SK-N-MC (cell line): ENCODE results near the gene BABAM2.
"Not testable (repeated sequence)": the region's sequence is repeated elsewhere in the genome, so short reads cannot be mapped to it uniquely, and the experiment has no call there.

ENCODE experiments used
- DNase-seq: peaks from one replicate; pipeline ENCODE4 v3.0.0-alpha.2; 2011; ENCODE audit warnings: low read depth, low spot score
- H3K27ac ChIP-seq: fragments of 200-600 bp; sonication (generic); 2 replicates; pipeline ENCODE4 v1.5.1; 2016; ENCODE audit warnings: mixed run types
- H3K36me3 ChIP-seq: fragments of 200-600 bp; sonication (generic); 2 replicates; pipeline ENCODE4 v1.6.1; 2017; ENCODE audit warnings: antibody characterized with exemption, low read length, mixed read lengths; ENCODE audit not compliant: insufficient read depth
- H3K4me3 ChIP-seq: fragments of 200-600 bp; sonication (generic); 2 replicates; pipeline ENCODE4 v1.5.1; 2016
- H3K9ac ChIP-seq: fragments of 200-600 bp; sonication (generic); 2 replicates; pipeline ENCODE4 v1.8.0; 2017; ENCODE audit warnings: mixed run types, mixed read lengths; ENCODE audit not compliant: insufficient read length
- H3K9me3 ChIP-seq: fragments of 200-600 bp; sonication (generic); 2 replicates; pipeline ENCODE4 v1.6.1; 2017; ENCODE audit warnings: low read depth, mild to moderate bottlenecking, antibody characterized with exemption, low read length, moderate library complexity, mixed read lengths
- EZH2 ChIP-seq: fragments of 200-600 bp; sonication (generic); IDR thresholded peaks from one replicate; pipeline ENCODE4 v1.6.1; 2017; ENCODE audit warnings: antibody characterized with exemption
- FOXP2 ChIP-seq: optimal IDR thresholded peaks from 2 replicates; pipeline ENCODE3; 2011; ENCODE audit warnings: mild to moderate bottlenecking, moderate library complexity; ENCODE audit not compliant: insufficient read depth; ENCODE audit errors: extremely low read length, control extremely low read depth
- POLR2AphosphoS5 ChIP-seq: IDR thresholded peaks from 2 replicates; pipeline ENCODE4 v1.6.1; 2012; ENCODE audit warnings: mild to moderate bottlenecking, low read depth, low read length, borderline replicate concordance

BABAM2 gene

GRCh38 chr2:28021898-28022297, 131.4 kb downstream of the BABAM2 start:
- H3K9me3 ChIP-seq: no peaks in the 10 kb centered on the region
- TF ChIP-seq POLR2AphosphoS5 (no peak), FOXP2 (no peak), EZH2 (no peak)
- no peak overlapping the region for H3K4me3 ChIP-seq
- no peak overlapping the region for H3K9ac ChIP-seq
- no peak overlapping the region for H3K27ac ChIP-seq
- H3K36me3 ChIP-seq: no peaks in the 10 kb centered on the region
- DNase-seq: no peak

GRCh38 chr2:28025123-28025522, 134.6 kb downstream of the BABAM2 start:
- TF ChIP-seq POLR2AphosphoS5 (no peak), EZH2 (no peak), FOXP2 (no peak)
- no peaks in the 10 kb centered on the region for H3K9me3 ChIP-seq
- H3K27ac ChIP-seq: no peak overlapping the region
- no peak overlapping the region for H3K9ac ChIP-seq
- H3K36me3 ChIP-seq: no peaks in the 10 kb centered on the region
- no peak overlapping the region for H3K4me3 ChIP-seq
- DNase-seq: no peak

- not testable (repeated sequence) for H3K27ac ChIP-seq, H3K9me3 ChIP-seq, H3K4me3 ChIP-seq, DNase-seq, H3K9ac ChIP-seq, H3K36me3 ChIP-seq
Measured at GRCh38 chr2:28026230-28026629, 135.7 kb downstream of the BABAM2 start.

GRCh38 chr2:28028025-28028424, 137.5 kb downstream of the BABAM2 start:
- Histone ChIP-seq H3K36me3 (no peaks in the 10 kb centered on the region), H3K4me3 (no peak overlapping the region), H3K27ac (no peak overlapping the region), H3K9me3 (no peaks in the 10 kb centered on the region), H3K9ac (no peak overlapping the region)
- TF ChIP-seq FOXP2 (no peak), POLR2AphosphoS5 (no peak), EZH2 (no peak)
- no peak for DNase-seq

- H3K4me3 ChIP-seq: no peak overlapping the region
- no peaks in the 10 kb centered on the region for H3K36me3 ChIP-seq
- no peak overlapping the region for H3K27ac ChIP-seq
- DNase-seq: no peak
- H3K9me3 ChIP-seq: no peaks in the 10 kb centered on the region
- TF ChIP-seq POLR2AphosphoS5: no peak
- TF ChIP-seq EZH2: no peak
- no peak for TF ChIP-seq FOXP2
- no peak overlapping the region for H3K9ac ChIP-seq
Measured at GRCh38 chr2:28030600-28030999, 140.1 kb downstream of the BABAM2 start.

- TF ChIP-seq EZH2 (no peak), POLR2AphosphoS5 (no peak), FOXP2 (no peak)
- H3K36me3 ChIP-seq: no peaks in the 10 kb centered on the region
- no peak overlapping the region for H3K27ac ChIP-seq
- H3K4me3 ChIP-seq: no peak overlapping the region
- no peaks in the 10 kb centered on the region for H3K9me3 ChIP-seq
- no peak for DNase-seq
- no peak overlapping the region for H3K9ac ChIP-seq
Measured at GRCh38 chr2:28032816-28033215, 142.3 kb downstream of the BABAM2 start.

GRCh38 chr2:28034696-28035095, 144.2 kb downstream of the BABAM2 start:
- no peak for DNase-seq
- no peak for TF ChIP-seq FOXP2
- TF ChIP-seq POLR2AphosphoS5: no peak
- TF ChIP-seq EZH2: no peak

GRCh38 chr2:28035163-28035690, 144.7 kb downstream of the BABAM2 start:
- DNase-seq: no peak
- Histone ChIP-seq H3K4me3 (no peak overlapping the region), H3K36me3 (no peaks in the 10 kb centered on the region), H3K9ac (no peak overlapping the region), H3K9me3 (no peaks in the 10 kb centered on the region), H3K27ac (no peak overlapping the region)
- no peak for TF ChIP-seq FOXP2
- TF ChIP-seq EZH2: no peak
- TF ChIP-seq POLR2AphosphoS5: no peak

More at GRCh38 chr2:28034696-28035095, 144.2 kb downstream of the BABAM2 start:
- no peaks in the 10 kb centered on the region for H3K9me3 ChIP-seq
- no peak overlapping the region for H3K27ac ChIP-seq
- H3K9ac ChIP-seq: no peak overlapping the region
- H3K4me3 ChIP-seq: no peak overlapping the region
- no peaks in the 10 kb centered on the region for H3K36me3 ChIP-seq

GRCh38 chr2:28035816-28036215, 145.3 kb downstream of the BABAM2 start:
- Histone ChIP-seq H3K9ac (no peak overlapping the region), H3K9me3 (no peaks in the 10 kb centered on the region), H3K36me3 (no peaks in the 10 kb centered on the region), H3K4me3 (no peak overlapping the region), H3K27ac (no peak overlapping the region)
- no peak for TF ChIP-seq POLR2AphosphoS5
- TF ChIP-seq EZH2: no peak
- no peak for TF ChIP-seq FOXP2
- no peak for DNase-seq

GRCh38 chr2:28036307-28036706, 145.8 kb downstream of the BABAM2 start:
- Histone ChIP-seq H3K27ac (no peak overlapping the region), H3K9ac (no peak overlapping the region), H3K36me3 (no peaks in the 10 kb centered on the region), H3K4me3 (no peak overlapping the region), H3K9me3 (no peaks in the 10 kb centered on the region)
- TF ChIP-seq EZH2: no peak
- no peak for TF ChIP-seq FOXP2
- TF ChIP-seq POLR2AphosphoS5: no peak
- no peak for DNase-seq
